ENCODE measurements around the gene CERT1.

CERT1 gene

GRCh38 chr5:75433814-75434506, 77.5 kb downstream of the CERT1 start:
- no peak for DNase-seq

GRCh38 chr5:75414241-75414640, 97.2 kb downstream of the CERT1 start:
- DNase-seq = no peak
- intact Hi-C loops (cut with DNase I) = no loop called here

More at GRCh38 chr5:75433814-75434506, 77.5 kb downstream of the CERT1 start:
- intact Hi-C loops (cut with DNase I) = no loop called here

GRCh38 chr5:75412111-75412990, 99.1 kb downstream of the CERT1 start:
- intact Hi-C loops (cut with DNase I) = no loop called here
- DNase-seq = no peak

GRCh38 chr5:75405296-75405695, 106.1 kb downstream of the CERT1 start:
- no peak for DNase-seq
- intact Hi-C loops (cut with DNase I) = no loop called here

GRCh38 chr5:75395277-75395676, 116.2 kb downstream of the CERT1 start:
- intact Hi-C loops (cut with DNase I) = no loop called here
- no peak for DNase-seq

- intact Hi-C loops (cut with DNase I) = no loop called here
- no peak for DNase-seq
Measured at GRCh38 chr5:75389430-75389829, 122.0 kb downstream of the CERT1 start.

- DNase-seq = no peak
- intact Hi-C loops (cut with DNase I) = no loop called here
Measured at GRCh38 chr5:75387806-75388205, 123.6 kb downstream of the CERT1 start.

- no peak for DNase-seq
- intact Hi-C loops (cut with DNase I) = no loop called here
Measured at GRCh38 chr5:75384218-75384617, 127.2 kb downstream of the CERT1 start.

- intact Hi-C loops (cut with DNase I) = no loop called here
- DNase-seq = no peak
Measured at GRCh38 chr5:75381456-75381855, 130.0 kb downstream of the CERT1 start.

- DNase-seq = no peak
- intact Hi-C loops (cut with DNase I) = no loop called here
Measured at GRCh38 chr5:75380099-75380498, 131.3 kb downstream of the CERT1 start.

- intact Hi-C loops (cut with DNase I) = no loop called here
- peak in 1 of 10 donors; percentile 27 for DNase-seq
Measured at GRCh38 chr5:75375414-75375813, 136.0 kb downstream of the CERT1 start.

- no peak for DNase-seq
- intact Hi-C loops (cut with DNase I) = no loop called here
Measured at GRCh38 chr5:75374394-75374814, 137.0 kb downstream of the CERT1 start.

- no peak for DNase-seq
- intact Hi-C loops (cut with DNase I) = no loop called here
Measured at GRCh38 chr5:75373862-75374261, 137.6 kb downstream of the CERT1 start.

- no peak for DNase-seq
- intact Hi-C loops (cut with DNase I) = no loop called here
Measured at GRCh38 chr5:75368391-75368790, 143.0 kb downstream of the CERT1 start.

GRCh38 chr5:75367401-75367800, 144.0 kb downstream of the CERT1 start:
- no peak for DNase-seq
- intact Hi-C loops (cut with DNase I) = no loop called here

- intact Hi-C loops (cut with DNase I) = no loop called here
- DNase-seq = no peak
Measured at GRCh38 chr5:75366787-75367186, 144.6 kb downstream of the CERT1 start.

- DNase-seq = no peak
- intact Hi-C loops (cut with DNase I) = no loop called here
Measured at GRCh38 chr5:75365740-75366139, 145.7 kb downstream of the CERT1 start.

GRCh38 chr5:75364571-75365280, 146.7 kb downstream of the CERT1 start:
- DNase-seq = no peak

GRCh38 chr5:75363726-75364495, 147.5 kb downstream of the CERT1 start:
- DNase-seq = peak in 1 of 10 donors; percentile 17

More at GRCh38 chr5:75364571-75365280, 146.7 kb downstream of the CERT1 start:
- intact Hi-C loops (cut with DNase I) = no loop called here

GRCh38 chr5:75363111-75363510, 148.3 kb downstream of the CERT1 start:
- intact Hi-C loops (cut with DNase I) = no loop called here
- DNase-seq = no peak

More at GRCh38 chr5:75363726-75364495, 147.5 kb downstream of the CERT1 start:
- intact Hi-C loops (cut with DNase I) = no loop called here
